ENCODE measurements around the gene RNF214. TPM values are rescaled to one million over a fixed set of nuclear protein-coding genes. Genes with fewer than 3 reads are reported as not detected.
"Not testable (repeated sequence)": the region's sequence is repeated elsewhere in the genome, so short reads cannot be mapped to it uniquely, and the experiment has no call there.

RNF214 gene
- total RNA-seq: 10 to 100 TPM; 16.6 to 36.0 (median 24.0) TPM
- polyA plus RNA-seq: 10 to 100 TPM in 1 of 2 donors, 1 to 10 TPM in 1; 9.7 to 10.2 TPM
- total RNA-seq: 23.0 reads per million, percentile 53 among the genes with 10 or more reads in this experiment

DNA sequence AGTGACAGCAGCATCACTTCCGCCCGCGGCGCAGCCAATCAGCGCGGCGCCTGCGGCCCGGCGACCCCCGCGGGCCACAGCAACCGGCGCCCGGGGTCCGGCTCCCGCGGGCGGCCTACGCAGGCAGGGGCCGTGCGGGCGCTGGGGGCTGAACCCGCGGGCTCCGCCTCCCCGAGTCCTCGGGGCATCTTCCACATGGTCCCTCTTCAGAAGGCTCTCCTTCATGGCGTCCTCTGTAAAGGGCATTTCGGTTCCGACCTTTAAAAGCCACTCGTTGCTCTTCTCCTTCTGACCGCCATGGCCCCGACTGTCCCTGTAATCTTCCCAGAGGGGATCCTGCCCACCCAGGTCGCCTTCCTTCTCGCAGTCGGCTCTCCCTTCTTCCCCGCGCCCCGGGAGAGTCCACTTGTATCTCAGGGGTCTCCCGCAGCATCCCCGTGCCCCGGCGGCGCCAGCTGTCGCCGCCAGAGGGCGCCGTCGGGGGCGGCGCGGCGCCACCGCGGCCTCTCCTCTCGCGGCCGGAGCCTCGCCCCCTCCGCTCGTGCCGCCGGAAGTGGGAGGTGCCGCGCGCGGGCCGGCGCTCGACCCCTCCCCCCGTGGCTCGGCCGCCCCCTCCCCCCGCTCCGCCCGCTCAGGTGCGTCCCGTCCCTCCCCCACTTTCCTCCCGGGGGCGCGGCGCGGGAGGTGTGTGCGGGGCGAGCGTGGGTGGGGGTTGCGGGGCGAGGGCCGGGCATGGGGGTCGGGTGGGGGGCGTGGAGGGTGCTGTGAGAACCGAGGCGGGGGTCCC, at the start of gene RNF214:
TSS of gene RNF214 (plus strand) at position 580 of the 787 bp plus-strand sequence. CDS start 1,602 bp downstream, outside the sequence.
- Histone ChIP-seq H3K4me3 (ENCODE audit: low read length) (peak within 1 kb of the TSS; percentile 96), H3K36me3 (ENCODE audit: control insufficient read depth in 2 of 3, insufficient read depth in 3 of 3, low read length in 3 of 3) (peaks cover 17 to 36% (median 21%) of the 10 kb centered on the region in 3 experiments), H3K27me3 (ENCODE audit: control insufficient read depth in 2 of 2, insufficient read depth in 2 of 2, low read length in 2 of 2) (no peaks in the 10 kb centered on the region), H3K4me1 (ENCODE audit: control insufficient read depth in 2 of 2, insufficient read depth in 2 of 2, low read length in 2 of 2) (peaks cover 32 to 35% of the 10 kb centered on the region in 2 donors), H3K9me3 (ENCODE audit: control insufficient read depth in 2 of 3, low read length in 3 of 3) (no peaks in the 10 kb centered on the region), H3K27ac (ENCODE audit: low read depth, low read length) (peak within 1 kb of the TSS; percentile 97)
- H3K4me3 Mint-ChIP-seq: peak within 1 kb of the TSS; percentile 91 to 100 (median 98)
- ATAC-seq (peak; percentile 92), DNase-seq (peak; percentile 61 to 84 (median 73))
- H3K27me3 Mint-ChIP-seq: no peaks in the 10 kb centered on the region
- no peaks in the 10 kb centered on the region for H3K9me3 Mint-ChIP-seq
- intact Hi-C loops (cut with micrococcal nuclease): loop anchor here (1.0 to 5.0 kb wide), 8 partner anchors 54 to 1870 kb away; partner anchors contain the start of genes CEP164 (in 2 of the 2), PAFAH1B2 (in 2 of the 2), BUD13 (in 1 of the 2) and DPAGT1 (in 1 of the 2)
- peaks cover 40 to 55% (median 50%) of the 10 kb centered on the region in 7 donors for H3K4me1 Mint-ChIP-seq
- CTCF ChIA-PET: interaction anchor here (1.5 to 1.6 kb wide), 2 partner anchors 11 to 21 kb away, joined by 4 to 7 read pairs; no protein-coding TSS in a partner anchor
- POLR2A ChIA-PET: interaction anchor here (0.5 to 3.8 kb wide), 9 partner anchors 10 to 461 kb away, joined by 3 to 37 read pairs (median 5); partner anchors contain the start of genes BUD13, CEP164, PAFAH1B2 and SIDT2
- H3K36me3 Mint-ChIP-seq: peaks cover 3 to 29% (median 19%) of the 10 kb centered on the region in 5 donors
- H3K27ac Mint-ChIP-seq: peak within 1 kb of the TSS; percentile 94 to 100 (median 99)

DNA sequence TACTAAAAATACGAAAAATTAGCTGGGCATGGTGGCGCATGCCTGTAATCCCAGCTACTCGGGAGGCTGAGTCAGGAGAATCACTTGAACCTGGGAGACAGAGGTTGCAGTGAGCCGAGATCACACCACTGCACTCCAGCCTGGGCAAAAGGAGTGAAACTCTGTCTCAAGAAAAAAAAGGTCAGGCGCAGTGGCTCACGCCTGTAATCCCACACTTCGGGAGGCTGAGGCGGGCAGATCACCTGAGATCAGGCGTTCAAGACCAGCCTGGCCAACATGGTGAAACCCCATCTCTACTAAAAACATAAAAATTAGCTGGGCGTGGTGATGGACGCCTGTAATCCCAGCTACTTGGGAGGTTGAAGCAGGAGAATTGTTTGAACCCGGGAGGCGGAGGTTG, 49.3 kb upstream of the RNF214 start:
- Mint-ChIP-seq H3K27ac (peak overlapping the region in 1 of 9 donors; percentile 4), H3K4me1 (peaks cover 20 to 36% (median 24%) of the 10 kb centered on the region in 7 donors)
- H3K27me3 ChIP-seq (ENCODE audit: control insufficient read depth in 2 of 2, insufficient read depth in 2 of 2, low read length in 2 of 2); H3K4me3 ChIP-seq (ENCODE audit: low read length); H3K9me3 Mint-ChIP-seq; H3K27ac ChIP-seq (ENCODE audit: low read depth, low read length); H3K4me3 Mint-ChIP-seq; intact Hi-C loops (cut with micrococcal nuclease); ATAC-seq; H3K27me3 Mint-ChIP-seq; H3K9me3 ChIP-seq (ENCODE audit: control insufficient read depth in 2 of 3, low read length in 3 of 3); H3K36me3 Mint-ChIP-seq: not testable (repeated sequence)
- peak in 1 of 9 donors; percentile 10 for DNase-seq
- Histone ChIP-seq H3K36me3 (ENCODE audit: control insufficient read depth in 2 of 3, insufficient read depth in 3 of 3, low read length in 3 of 3) (peaks cover 0 to 32% (median 0%) of the 10 kb centered on the region in 3 experiments), H3K4me1 (ENCODE audit: control insufficient read depth in 2 of 2, insufficient read depth in 2 of 2, low read length in 2 of 2) (peaks cover 9 to 20% of the 10 kb centered on the region in 2 donors)
- ChIA-PET CTCF (interaction anchor here (1.5 kb wide), 1 partner anchor 44 kb away, joined by 4 read pairs; no protein-coding TSS in a partner anchor), POLR2A (interaction anchor here (1.2 kb wide), 1 partner anchor 19 kb away, joined by 4 read pairs; no protein-coding TSS in a partner anchor)

GRCh38 chr11:117183724-117184349, 48.6 kb upstream of the RNF214 start:
- intact Hi-C loops (cut with micrococcal nuclease): no loop called here
- H3K4me1 ChIP-seq (ENCODE audit: control insufficient read depth in 2 of 2, insufficient read depth in 2 of 2, low read length in 2 of 2): peaks cover 6 to 19% of the 10 kb centered on the region in 2 donors
- Mint-ChIP-seq H3K4me1 (peaks cover 19 to 35% (median 20%) of the 10 kb centered on the region in 7 donors), H3K36me3 (peaks cover 0 to 4% (median 0%) of the 10 kb centered on the region in 5 donors), H3K27ac (peak overlapping the region in 3 of 9 donors; percentile 4 to 31 (median 24)), H3K9me3 (no peaks in the 10 kb centered on the region), H3K4me3 (no peak overlapping the region), H3K27me3 (no peaks in the 10 kb centered on the region)
- peaks cover 0 to 39% (median under 1%) of the 10 kb centered on the region in 3 experiments for H3K36me3 ChIP-seq (ENCODE audit: control insufficient read depth in 2 of 3, insufficient read depth in 3 of 3, low read length in 3 of 3)
- DNase-seq (peak in 1 of 9 donors; percentile 13), ATAC-seq (no peak)
- ChIA-PET CTCF (interaction anchor here (0.7 to 1.5 kb wide), 2 partner anchors 43 to 333 kb away, joined by 4 read pairs; no protein-coding TSS in a partner anchor), POLR2A (interaction anchor here (0.6 to 1.2 kb wide), 3 partner anchors 16 to 27 kb away, joined by 3 to 4 read pairs (median 3); no protein-coding TSS in a partner anchor)
- H3K27ac ChIP-seq (ENCODE audit: low read depth, low read length): no peak overlapping the region
- H3K9me3 ChIP-seq (ENCODE audit: control insufficient read depth in 2 of 3, low read length in 3 of 3): no peaks in the 10 kb centered on the region
- H3K27me3 ChIP-seq (ENCODE audit: control insufficient read depth in 2 of 2, insufficient read depth in 2 of 2, low read length in 2 of 2): no peaks in the 10 kb centered on the region
- H3K4me3 ChIP-seq (ENCODE audit: low read length): no peak overlapping the region

- DNase-seq (no peak), ATAC-seq (peak; percentile 55)
- Mint-ChIP-seq H3K4me3 (peak overlapping the region in 1 of 10 donors; percentile 26), H3K36me3 (peaks cover 0 to 4% (median 0%) of the 10 kb centered on the region in 5 donors), H3K4me1 (peaks cover 3 to 20% (median 6%) of the 10 kb centered on the region in 7 donors), H3K9me3 (no peaks in the 10 kb centered on the region), H3K27me3 (no peaks in the 10 kb centered on the region), H3K27ac (peak overlapping the region in 4 of 9 donors; percentile 21 to 55 (median 37))
- intact Hi-C loops (cut with micrococcal nuclease): no loop called here
- Histone ChIP-seq H3K9me3 (ENCODE audit: control insufficient read depth in 2 of 3, low read length in 3 of 3) (no peaks in the 10 kb centered on the region), H3K4me1 (ENCODE audit: control insufficient read depth in 2 of 2, insufficient read depth in 2 of 2, low read length in 2 of 2) (peaks cover 3% of the 10 kb centered on the region in 2 donors), H3K4me3 (ENCODE audit: low read length) (no peak overlapping the region), H3K27me3 (ENCODE audit: control insufficient read depth in 2 of 2, insufficient read depth in 2 of 2, low read length in 2 of 2) (no peaks in the 10 kb centered on the region), H3K27ac (ENCODE audit: low read depth, low read length) (no peak overlapping the region), H3K36me3 (ENCODE audit: control insufficient read depth in 2 of 3, insufficient read depth in 3 of 3, low read length in 3 of 3) (peaks cover 0 to 56% (median 3%) of the 10 kb centered on the region in 3 experiments)
- POLR2A ChIA-PET: interaction anchor here (1.0 kb wide), 1 partner anchor 16 kb away, joined by 3 read pairs; no protein-coding TSS in a partner anchor
- CTCF ChIA-PET: no interaction called here
These were observed 46.6 kb upstream of the RNF214 start for GRCh38 chr11:117185736-117186430.

DNA sequence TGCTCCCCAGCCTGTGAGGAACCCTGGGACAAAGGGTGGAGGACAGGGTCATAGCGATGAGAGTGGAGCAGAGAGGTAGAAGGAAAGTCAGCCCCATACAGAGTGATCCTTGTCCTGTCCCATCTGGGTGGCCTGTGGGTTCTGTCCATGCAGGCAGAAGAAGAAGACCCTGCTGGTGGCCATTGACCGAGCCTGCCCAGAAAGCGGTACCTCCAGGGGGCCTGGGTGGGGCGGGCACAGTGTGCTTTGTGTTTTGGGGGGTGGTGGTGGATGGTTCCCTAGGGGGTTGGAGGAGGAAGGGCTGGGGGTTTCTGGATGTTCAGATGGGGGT, 46.1 kb upstream of the RNF214 start:
- peaks cover 0 to 16% (median 1%) of the 10 kb centered on the region in 7 donors for H3K4me1 Mint-ChIP-seq
- ChIA-PET CTCF (no interaction called here), POLR2A (no interaction called here)
- intact Hi-C loops (cut with micrococcal nuclease): no loop called here
- no peak overlapping the region for H3K4me3 Mint-ChIP-seq
- H3K4me3 ChIP-seq (ENCODE audit: low read length): no peak overlapping the region
- no peaks in the 10 kb centered on the region for H3K4me1 ChIP-seq (ENCODE audit: control insufficient read depth in 2 of 2, insufficient read depth in 2 of 2, low read length in 2 of 2)
- no peak for DNase-seq
- H3K9me3 Mint-ChIP-seq: no peaks in the 10 kb centered on the region
- no peak overlapping the region for H3K27ac ChIP-seq (ENCODE audit: low read depth, low read length)
- H3K27me3 Mint-ChIP-seq: no peaks in the 10 kb centered on the region
- peaks cover 0 to 4% (median 0%) of the 10 kb centered on the region in 5 donors for H3K36me3 Mint-ChIP-seq
- H3K27ac Mint-ChIP-seq: peak overlapping the region in 2 of 9 donors; percentile 28 to 55
- H3K36me3 ChIP-seq (ENCODE audit: control insufficient read depth in 2 of 3, insufficient read depth in 3 of 3, low read length in 3 of 3): peaks cover 0 to 56% (median 3%) of the 10 kb centered on the region in 3 experiments
- no peak for ATAC-seq
- no peaks in the 10 kb centered on the region for H3K9me3 ChIP-seq (ENCODE audit: control insufficient read depth in 2 of 3, low read length in 3 of 3)
- no peaks in the 10 kb centered on the region for H3K27me3 ChIP-seq (ENCODE audit: control insufficient read depth in 2 of 2, insufficient read depth in 2 of 2, low read length in 2 of 2)

GRCh38 chr11:117187007-117187406, 45.5 kb upstream of the RNF214 start:
- Histone ChIP-seq H3K27me3 (ENCODE audit: control insufficient read depth in 2 of 2, insufficient read depth in 2 of 2, low read length in 2 of 2) (no peaks in the 10 kb centered on the region), H3K4me1 (ENCODE audit: control insufficient read depth in 2 of 2, insufficient read depth in 2 of 2, low read length in 2 of 2) (no peaks in the 10 kb centered on the region), H3K9me3 (ENCODE audit: control insufficient read depth in 2 of 3, low read length in 3 of 3) (no peaks in the 10 kb centered on the region), H3K27ac (ENCODE audit: low read depth, low read length) (no peak overlapping the region), H3K36me3 (ENCODE audit: control insufficient read depth in 2 of 3, insufficient read depth in 3 of 3, low read length in 3 of 3) (peaks cover 0 to 55% (median 3%) of the 10 kb centered on the region in 3 experiments), H3K4me3 (ENCODE audit: low read length) (no peak overlapping the region)
- intact Hi-C loops (cut with micrococcal nuclease): no loop called here
- Mint-ChIP-seq H3K4me3 (no peak overlapping the region), H3K27me3 (no peaks in the 10 kb centered on the region), H3K36me3 (peaks cover 0 to 4% (median 3%) of the 10 kb centered on the region in 5 donors), H3K9me3 (no peaks in the 10 kb centered on the region), H3K4me1 (peaks cover 0 to 20% (median 0%) of the 10 kb centered on the region in 7 donors), H3K27ac (peak overlapping the region in 4 of 9 donors; percentile 18 to 83 (median 52))
- CTCF ChIA-PET: no interaction called here
- POLR2A ChIA-PET: no interaction called here
- DNase-seq: peak in 1 of 9 donors; percentile 3
- ATAC-seq: no peak
